CD14-positive monocyte (primary cell): ENCODE results near the gene CERS4. TPM values are rescaled to one million over a fixed set of nuclear protein-coding genes. Genes with fewer than 3 reads are reported as not detected.

Source experiments
- DNase-seq, 3 donors: peaks; one replicate each; pipeline ENCODE4 v3.0.0-alpha.2; 2011 to 2022
- H2AFZ ChIP-seq: 2 replicates; pipeline ENCODE4 v1.6.0; 2012; ENCODE audit warnings: mild to moderate bottlenecking, low read depth, low read length, inconsistent platforms; ENCODE audit not compliant: insufficient read depth, poor library complexity, severe bottlenecking
- H3K27ac ChIP-seq, 2 donors: 1 replicate in 1 of 2; 2 replicates in 1 of 2; pipeline ENCODE4 v1.5.1; 2012 to 2013; ENCODE audit warnings: low read length in 2 of 2, control low read depth in 1 of 2, inconsistent platforms in 1 of 2, low read depth in 1 of 2, mild to moderate bottlenecking in 1 of 2
- H3K27me3 ChIP-seq, 2 donors: one replicate each; pipeline versions ENCODE4 v1.6.0 to v1.6.1; 2011 to 2013; ENCODE audit warnings: low read length in 2 of 2; ENCODE audit not compliant: control insufficient read depth in 2 of 2, insufficient read depth in 2 of 2
- H3K36me3 ChIP-seq, 2 donors: replicated peaks in 1 of 2; 1 replicate in 1 of 2; 2 replicates in 1 of 2; pipeline versions ENCODE4 v1.5.1 to v1.6.1; 2012 to 2013; ENCODE audit warnings: low read length in 2 of 2, control low read depth in 1 of 2, inconsistent platforms in 1 of 2, mild to moderate bottlenecking in 1 of 2; ENCODE audit not compliant: insufficient read depth in 2 of 2, control insufficient read depth in 1 of 2
- H3K4me1 ChIP-seq, 2 donors: 1 replicate in 1 of 2; 2 replicates in 1 of 2; pipeline versions ENCODE4 v1.5.1 to v1.6.1; 2012 to 2013; ENCODE audit warnings: low read length in 2 of 2, control low read depth in 1 of 2, inconsistent platforms in 1 of 2, mild to moderate bottlenecking in 1 of 2, moderate library complexity in 1 of 2; ENCODE audit not compliant: insufficient read depth in 2 of 2, control insufficient read depth in 1 of 2
- H3K4me2 ChIP-seq: replicated peaks from 2 replicates; pipeline ENCODE3; 2012; ENCODE audit warnings: low read length, moderate library complexity, mild to moderate bottlenecking; ENCODE audit not compliant: poor library complexity, severe bottlenecking; ENCODE audit errors: extremely low read depth
- H3K4me3 ChIP-seq, 3 experiments: fragments of 200-600 bp in 1 of 3; sonication (generic) in 1 of 3; replicated peaks in 1 of 3; 1 replicate in 2 of 3; 2 replicates in 1 of 3; pipeline ENCODE4 v1.5.1; 2011 to 2013; ENCODE audit warnings: low read length in 3 of 3, mild to moderate bottlenecking in 3 of 3, control low read depth in 2 of 3, low read depth in 2 of 3, inconsistent platforms in 1 of 3, moderate library complexity in 1 of 3
- H3K79me2 ChIP-seq: 2 replicates; pipeline ENCODE4 v1.6.0; 2012; ENCODE audit warnings: mild to moderate bottlenecking, control low read depth, inconsistent platforms, low read length, moderate library complexity; ENCODE audit not compliant: insufficient read depth
- H3K9ac ChIP-seq: 2 replicates; pipeline ENCODE4 v1.6.0; 2017; ENCODE audit warnings: low read length, mild to moderate bottlenecking; ENCODE audit not compliant: insufficient read depth, poor library complexity, severe bottlenecking
- H3K9me3 ChIP-seq, 2 donors: replicated peaks in 1 of 2; 1 replicate in 1 of 2; 2 replicates in 1 of 2; pipeline versions ENCODE4 v1.5.1 to v1.6.1; 2012 to 2013; ENCODE audit warnings: low read length in 2 of 2, control low read depth in 1 of 2; ENCODE audit not compliant: control insufficient read depth in 1 of 2, insufficient read depth in 1 of 2
- H4K20me1 ChIP-seq: 2 replicates; pipeline ENCODE4 v1.6.0; 2012; ENCODE audit warnings: mild to moderate bottlenecking, low read length, control low read depth, moderate library complexity; ENCODE audit not compliant: insufficient read depth
- H3K27ac Mint-ChIP-seq, 7 donors: one replicate each; pipeline ENCODE4 v1.8.0; 2020; ENCODE audit warnings: mild to moderate bottlenecking in 7 of 7, mixed read lengths in 7 of 7, moderate library complexity in 6 of 7, inconsistent platforms in 2 of 7
- H3K27me3 Mint-ChIP-seq, 3 donors: one replicate each; pipeline ENCODE4 v1.8.0; 2021 to 2022; ENCODE audit warnings: low read depth in 3 of 3, mild to moderate bottlenecking in 3 of 3, mixed read lengths in 3 of 3, moderate library complexity in 3 of 3, inconsistent platforms in 1 of 3
- H3K36me3 Mint-ChIP-seq, 2 donors: one replicate each; pipeline ENCODE4 v1.8.0; 2020; ENCODE audit warnings: mixed read lengths in 2 of 2, inconsistent platforms in 1 of 2, mild to moderate bottlenecking in 1 of 2
- H3K4me1 Mint-ChIP-seq: one replicate; pipeline ENCODE4 v1.8.0; 2020; ENCODE audit warnings: mild to moderate bottlenecking, mixed read lengths
- H3K4me3 Mint-ChIP-seq, 2 donors: one replicate each; pipeline ENCODE4 v1.8.0; 2020; ENCODE audit warnings: mild to moderate bottlenecking in 2 of 2, mixed read lengths in 2 of 2, moderate library complexity in 1 of 2
- H3K9me3 Mint-ChIP-seq, 7 donors: one replicate each; pipeline ENCODE4 v1.8.0; 2020 to 2022; ENCODE audit warnings: mixed read lengths in 7 of 7, mild to moderate bottlenecking in 6 of 7, moderate library complexity in 6 of 7, inconsistent platforms in 2 of 7
- WGBS: methylation state at CpG from one replicate; pipeline ENCODE4 v1.1.5; 2013; ENCODE audit warnings: missing lambda C conversion rate; ENCODE audit not compliant: insufficient coverage; 5-methylcytosine and 5-hydroxymethylcytosine counted together
- intact Hi-C, 2 donors: fragments of 100-400 bp; cut with micrococcal nuclease; formaldehyde crosslinking; loops; one replicate each; pipeline versions ENCODE4 v1.15.0 to v1.15.1; 2023
- polyA plus RNA-seq, 3 donors: library from polyadenylated mRNA; depleted of rRNA in 1 of 3; unstranded in 2 of 3; stranded (reverse) in 1 of 3; fragments of 300-500 nt in 2 of 3; fragments of >200 nt in 1 of 3; fragmentation: Illumina TruSeq in 2 of 3; gene quantifications; 1 replicate in 2 of 3; 2 replicates in 1 of 3; pipeline ENCODE4 v1.2.3, GENCODE V29; 2012 to 2021
- TF ChIP-seq, protein P1 (sequence below): fragments of 200-600 bp; IDR thresholded peaks from one replicate; pipeline ENCODE4 v1.8.0; 2022; ENCODE audit warnings: antibody characterized with exemption, mild to moderate bottlenecking

Gene CERS4
- polyA plus RNA-seq, 3 donors: 11.4 to 12.1 (median 12.0) TPM

DNA sequence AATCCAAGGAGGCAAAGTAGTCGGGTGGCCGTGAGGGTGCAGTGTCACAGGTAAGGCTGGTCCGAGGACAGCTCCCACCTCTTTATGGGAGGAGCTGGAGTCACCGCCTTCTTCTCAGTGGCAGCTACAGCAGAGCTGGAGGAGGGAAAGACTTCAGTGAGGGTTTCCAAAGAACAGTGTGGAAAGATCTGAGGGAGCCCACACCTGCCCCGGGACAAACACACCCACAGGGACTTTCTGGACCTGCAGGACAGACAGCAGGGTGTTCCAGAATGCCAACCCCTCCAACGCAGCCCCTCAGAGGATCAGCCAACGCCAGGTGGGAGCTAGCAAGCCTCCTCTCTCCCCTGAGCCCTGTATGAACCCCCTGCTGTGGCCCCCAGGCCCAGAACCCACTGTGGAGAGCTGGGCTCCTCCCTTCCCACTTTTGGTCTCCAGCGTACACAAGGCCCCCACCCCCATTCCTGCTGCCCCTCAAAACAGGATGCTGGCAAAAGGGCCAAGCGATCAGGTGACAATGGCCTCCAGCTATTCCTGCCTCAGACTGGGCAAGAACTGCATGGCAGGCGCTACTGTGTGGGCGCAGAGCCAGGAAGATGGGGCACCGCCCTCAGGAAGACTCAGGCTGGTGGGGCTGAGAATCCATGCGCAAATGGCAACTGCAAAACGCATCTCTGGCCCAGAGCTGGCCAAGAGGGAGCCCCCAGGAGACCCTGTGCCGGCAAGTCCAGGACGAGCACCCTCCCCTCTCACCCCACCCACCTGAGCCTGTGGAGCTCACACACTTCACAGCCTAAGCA, 102.5 kb downstream of the CERS4 start:
- intact Hi-C loops: no loop called here
- peaks cover 46 to 72% of the 10 kb centered on the region in 2 donors for H3K36me3 ChIP-seq
- no peak overlapping the region for H3K27ac Mint-ChIP-seq

More for the DNA sequence above, 102.5 kb downstream of the CERS4 start:
- H3K9ac ChIP-seq: no peak overlapping the region
- Mint-ChIP-seq H3K4me1 (peaks cover 19% of the 10 kb centered on the region), H3K9me3 (peaks cover 0 to 2% (median 0%) of the 10 kb centered on the region in 7 donors), H3K4me3 (no peak overlapping the region), H3K27me3 (peaks cover 11 to 22% (median 12%) of the 10 kb centered on the region in 3 donors), H3K36me3 (peaks cover 58 to 85% of the 10 kb centered on the region in 2 donors)
- no peak overlapping the region for H3K4me3 ChIP-seq
- H2AFZ ChIP-seq: no peak overlapping the region
- peaks cover 0 to 9% of the 10 kb centered on the region in 2 donors for H3K27me3 ChIP-seq
- H3K27ac ChIP-seq: no peak overlapping the region
- TF ChIP-seq, protein P1, sequence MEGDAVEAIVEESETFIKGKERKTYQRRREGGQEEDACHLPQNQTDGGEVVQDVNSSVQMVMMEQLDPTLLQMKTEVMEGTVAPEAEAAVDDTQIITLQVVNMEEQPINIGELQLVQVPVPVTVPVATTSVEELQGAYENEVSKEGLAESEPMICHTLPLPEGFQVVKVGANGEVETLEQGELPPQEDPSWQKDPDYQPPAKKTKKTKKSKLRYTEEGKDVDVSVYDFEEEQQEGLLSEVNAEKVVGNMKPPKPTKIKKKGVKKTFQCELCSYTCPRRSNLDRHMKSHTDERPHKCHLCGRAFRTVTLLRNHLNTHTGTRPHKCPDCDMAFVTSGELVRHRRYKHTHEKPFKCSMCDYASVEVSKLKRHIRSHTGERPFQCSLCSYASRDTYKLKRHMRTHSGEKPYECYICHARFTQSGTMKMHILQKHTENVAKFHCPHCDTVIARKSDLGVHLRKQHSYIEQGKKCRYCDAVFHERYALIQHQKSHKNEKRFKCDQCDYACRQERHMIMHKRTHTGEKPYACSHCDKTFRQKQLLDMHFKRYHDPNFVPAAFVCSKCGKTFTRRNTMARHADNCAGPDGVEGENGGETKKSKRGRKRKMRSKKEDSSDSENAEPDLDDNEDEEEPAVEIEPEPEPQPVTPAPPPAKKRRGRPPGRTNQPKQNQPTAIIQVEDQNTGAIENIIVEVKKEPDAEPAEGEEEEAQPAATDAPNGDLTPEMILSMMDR: no peak
- no peaks in the 10 kb centered on the region for H3K79me2 ChIP-seq
- peaks cover 12 to 13% of the 10 kb centered on the region in 2 donors for H3K4me1 ChIP-seq
- no peaks in the 10 kb centered on the region for H4K20me1 ChIP-seq
- no peak for DNase-seq
- no peaks in the 10 kb centered on the region for H3K9me3 ChIP-seq
- WGBS: 83% methylated on average over 8 of the region's 16 CpGs
- H3K4me2 ChIP-seq: no peak overlapping the region

Other genes starting within 250 kb of the CERS4 start
- 10 to 100 TPM; 25.1 to 31.1 (median 30.7) TPM for gene ELAVL1, start 203.7 kb upstream of the CERS4 start, polyA plus RNA-seq
- not detected for gene CCL25, start 156.6 kb upstream of the CERS4 start, polyA plus RNA-seq
- gene FBN3, start 59.8 kb upstream of the CERS4 start, polyA plus RNA-seq: not detected
- 1 to 10 TPM in 2 of 3 donors, under 1 TPM in 1; 0.72 to 2.5 (median 1.0) TPM for gene CD320, start 99.0 kb downstream of the CERS4 start, polyA plus RNA-seq
- 100 to 1,000 TPM in 2 of 3 donors, 10 to 100 TPM in 1; 49.9 to 153 (median 133) TPM for gene NDUFA7, start 112.0 kb downstream of the CERS4 start, polyA plus RNA-seq
- 1,000 to 10,000 TPM in 1 of 3 donors, 100 to 1,000 TPM in 2; 539 to 1,104 (median 984) TPM for gene RPS28, start 112.1 kb downstream of the CERS4 start, polyA plus RNA-seq
- under 1 TPM in 1 of 3 donors, not detected in 2; 0.15 TPM for gene KANK3, start 133.9 kb downstream of the CERS4 start, polyA plus RNA-seq
- not detected for gene ANGPTL4, start 154.8 kb downstream of the CERS4 start, polyA plus RNA-seq
- 100 to 1,000 TPM in 1 of 3 donors, 10 to 100 TPM in 2; 36.5 to 128 (median 45.4) TPM for gene RAB11B, start 181.0 kb downstream of the CERS4 start, polyA plus RNA-seq
- 100 to 1,000 TPM in 1 of 3 donors, 10 to 100 TPM in 2; 47.8 to 117 (median 90.8) TPM for gene MARCHF2, start 203.9 kb downstream of the CERS4 start, polyA plus RNA-seq
- 100 to 1,000 TPM in 2 of 3 donors, 10 to 100 TPM in 1; 77.0 to 121 (median 116) TPM for gene HNRNPM, start 235.6 kb downstream of the CERS4 start, polyA plus RNA-seq